WTC11 (cell line): ENCODE results near the gene UGT1A7.

Source experiments
- GABPB1 ChIP-seq: sonication (generic); formaldehyde crosslinking; IDR thresholded peaks from 2 replicates; pipeline ENCODE4 v1.8.1; 2023; ENCODE audit warnings: mild to moderate bottlenecking, missing genetic modification reagents
- NFE2L1 ChIP-seq: sonication (generic); formaldehyde crosslinking; IDR thresholded peaks from 2 replicates; pipeline ENCODE4 v1.8.1; 2023; ENCODE audit warnings: missing genetic modification reagents
- SP1 ChIP-seq: sonication (generic); formaldehyde crosslinking; conservative IDR thresholded peaks from 2 replicates; pipeline ENCODE4 v1.8.1; 2022; ENCODE audit warnings: missing genetic modification reagents
- ZNF232 ChIP-seq: sonication (generic); formaldehyde crosslinking; IDR thresholded peaks from 2 replicates; pipeline ENCODE4 v1.8.0; 2022; ENCODE audit warnings: mild to moderate bottlenecking, missing genetic modification reagents
- TF ChIP-seq, protein P1 (sequence below): fragments of 200-600 bp; IDR thresholded peaks from 2 replicates; pipeline ENCODE4 v1.8.0; 2022; ENCODE audit warnings: antibody characterized with exemption
- TF ChIP-seq, protein P2 (sequence below): fragments of 250-450 bp; sonication (Bioruptor Pico); IDR thresholded peaks from 2 replicates; pipeline ENCODE4 v1.8.0; 2021; ENCODE audit warnings: mild to moderate bottlenecking

DNA sequence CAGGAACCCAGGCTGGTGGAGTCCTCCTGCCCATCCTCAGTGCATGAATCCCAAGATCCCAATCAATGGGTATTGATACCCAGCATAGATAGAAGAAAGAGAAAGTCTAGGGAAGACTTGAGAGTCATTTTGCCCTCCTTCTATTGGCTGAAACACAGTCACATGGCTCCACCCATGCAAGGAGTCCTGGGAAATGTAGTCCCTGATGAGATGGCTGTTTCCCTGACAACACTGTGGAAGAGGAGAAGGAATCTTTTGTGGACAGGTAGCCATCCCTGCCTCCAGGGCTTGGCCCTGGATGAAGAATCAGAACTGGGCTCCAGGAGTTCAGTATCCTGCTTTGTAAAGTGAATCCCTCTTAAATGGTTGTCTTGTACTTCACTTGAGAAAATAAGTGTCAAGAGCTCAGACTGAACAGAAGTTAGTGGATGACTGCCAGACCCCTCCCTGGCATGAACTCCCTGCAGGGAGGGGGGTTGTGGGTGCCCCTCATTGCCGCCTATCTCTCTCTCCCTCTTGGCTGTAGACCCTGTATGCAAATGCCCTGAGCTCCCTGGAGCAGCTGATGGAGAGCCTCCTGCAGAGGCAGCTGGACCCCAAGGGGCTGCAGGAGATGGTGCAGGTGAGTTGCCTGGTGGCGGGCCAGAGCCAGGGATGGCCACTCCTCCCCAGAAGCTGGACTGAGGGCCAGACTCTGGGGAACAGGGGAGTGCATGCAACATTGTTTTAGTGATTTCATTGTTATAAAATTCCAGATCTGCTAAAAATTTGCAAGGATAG is 132.5 kb downstream of the UGT1A7 start:
- TF ChIP-seq, protein P1, sequence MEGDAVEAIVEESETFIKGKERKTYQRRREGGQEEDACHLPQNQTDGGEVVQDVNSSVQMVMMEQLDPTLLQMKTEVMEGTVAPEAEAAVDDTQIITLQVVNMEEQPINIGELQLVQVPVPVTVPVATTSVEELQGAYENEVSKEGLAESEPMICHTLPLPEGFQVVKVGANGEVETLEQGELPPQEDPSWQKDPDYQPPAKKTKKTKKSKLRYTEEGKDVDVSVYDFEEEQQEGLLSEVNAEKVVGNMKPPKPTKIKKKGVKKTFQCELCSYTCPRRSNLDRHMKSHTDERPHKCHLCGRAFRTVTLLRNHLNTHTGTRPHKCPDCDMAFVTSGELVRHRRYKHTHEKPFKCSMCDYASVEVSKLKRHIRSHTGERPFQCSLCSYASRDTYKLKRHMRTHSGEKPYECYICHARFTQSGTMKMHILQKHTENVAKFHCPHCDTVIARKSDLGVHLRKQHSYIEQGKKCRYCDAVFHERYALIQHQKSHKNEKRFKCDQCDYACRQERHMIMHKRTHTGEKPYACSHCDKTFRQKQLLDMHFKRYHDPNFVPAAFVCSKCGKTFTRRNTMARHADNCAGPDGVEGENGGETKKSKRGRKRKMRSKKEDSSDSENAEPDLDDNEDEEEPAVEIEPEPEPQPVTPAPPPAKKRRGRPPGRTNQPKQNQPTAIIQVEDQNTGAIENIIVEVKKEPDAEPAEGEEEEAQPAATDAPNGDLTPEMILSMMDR: no peak
- TF ChIP-seq GABPB1 (CRISPR knock-in tag): no peak
- TF ChIP-seq, protein P2, sequence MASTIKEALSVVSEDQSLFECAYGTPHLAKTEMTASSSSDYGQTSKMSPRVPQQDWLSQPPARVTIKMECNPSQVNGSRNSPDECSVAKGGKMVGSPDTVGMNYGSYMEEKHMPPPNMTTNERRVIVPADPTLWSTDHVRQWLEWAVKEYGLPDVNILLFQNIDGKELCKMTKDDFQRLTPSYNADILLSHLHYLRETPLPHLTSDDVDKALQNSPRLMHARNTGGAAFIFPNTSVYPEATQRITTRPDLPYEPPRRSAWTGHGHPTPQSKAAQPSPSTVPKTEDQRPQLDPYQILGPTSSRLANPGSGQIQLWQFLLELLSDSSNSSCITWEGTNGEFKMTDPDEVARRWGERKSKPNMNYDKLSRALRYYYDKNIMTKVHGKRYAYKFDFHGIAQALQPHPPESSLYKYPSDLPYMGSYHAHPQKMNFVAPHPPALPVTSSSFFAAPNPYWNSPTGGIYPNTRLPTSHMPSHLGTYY (CRISPR knock-in tag): no peak
- no peak for TF ChIP-seq SP1
- no peak for TF ChIP-seq NFE2L1
- TF ChIP-seq ZNF232 (CRISPR knock-in tag): no peak
